Dedifferentiated amniotic fluid mesenchymal stem cell (primary cell): ENCODE results near the gene SRM.
"Not testable (repeated sequence)": the region's sequence is repeated elsewhere in the genome, so short reads cannot be mapped to it uniquely, and the experiment has no call there.

Experiments used
- DNase-seq: peaks from one replicate; pipeline ENCODE4 v3.0.0-alpha.2; 2016; ENCODE audit errors: extremely low spot score

SRM gene

DNA sequence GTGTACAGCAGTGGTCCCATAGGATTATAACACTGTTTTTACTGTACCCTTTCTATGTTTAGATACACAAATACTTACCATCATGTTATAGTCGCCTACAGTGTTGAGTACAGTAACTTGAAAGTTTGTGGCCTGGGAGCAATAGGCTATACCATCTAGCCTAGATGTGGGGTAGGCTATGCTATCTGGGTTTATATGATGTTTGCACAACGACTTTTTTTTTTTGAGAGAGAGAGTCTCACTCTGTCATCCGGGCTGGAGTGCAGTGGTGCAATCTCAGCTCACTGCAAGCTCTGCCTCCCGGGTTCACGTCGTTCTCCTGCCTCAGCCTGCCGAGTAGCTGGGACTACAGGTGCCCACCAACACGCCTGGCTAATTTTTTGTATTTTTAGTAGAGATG is 40.5 kb downstream of the SRM start:
- DNase-seq, result not testable (repeated sequence)

DNA sequence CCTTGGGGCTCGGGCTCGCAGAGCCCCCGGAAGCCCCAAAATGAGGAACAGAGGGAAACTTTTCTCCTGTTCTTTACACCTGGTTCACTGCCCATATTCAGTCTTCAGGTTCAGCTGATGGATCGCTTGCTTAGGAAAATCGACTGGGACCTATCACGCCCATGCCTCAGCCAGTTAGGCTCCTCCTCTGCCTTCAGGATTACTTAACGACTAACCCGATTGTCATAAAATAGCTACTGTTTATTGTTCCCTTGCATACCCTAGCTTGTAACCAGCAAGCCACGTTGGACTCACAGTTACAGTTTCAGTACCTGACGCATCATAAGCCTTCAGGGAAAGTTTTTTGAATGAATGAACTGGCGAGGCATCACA is 46.7 kb downstream of the SRM start:
- no peak for DNase-seq

DNA sequence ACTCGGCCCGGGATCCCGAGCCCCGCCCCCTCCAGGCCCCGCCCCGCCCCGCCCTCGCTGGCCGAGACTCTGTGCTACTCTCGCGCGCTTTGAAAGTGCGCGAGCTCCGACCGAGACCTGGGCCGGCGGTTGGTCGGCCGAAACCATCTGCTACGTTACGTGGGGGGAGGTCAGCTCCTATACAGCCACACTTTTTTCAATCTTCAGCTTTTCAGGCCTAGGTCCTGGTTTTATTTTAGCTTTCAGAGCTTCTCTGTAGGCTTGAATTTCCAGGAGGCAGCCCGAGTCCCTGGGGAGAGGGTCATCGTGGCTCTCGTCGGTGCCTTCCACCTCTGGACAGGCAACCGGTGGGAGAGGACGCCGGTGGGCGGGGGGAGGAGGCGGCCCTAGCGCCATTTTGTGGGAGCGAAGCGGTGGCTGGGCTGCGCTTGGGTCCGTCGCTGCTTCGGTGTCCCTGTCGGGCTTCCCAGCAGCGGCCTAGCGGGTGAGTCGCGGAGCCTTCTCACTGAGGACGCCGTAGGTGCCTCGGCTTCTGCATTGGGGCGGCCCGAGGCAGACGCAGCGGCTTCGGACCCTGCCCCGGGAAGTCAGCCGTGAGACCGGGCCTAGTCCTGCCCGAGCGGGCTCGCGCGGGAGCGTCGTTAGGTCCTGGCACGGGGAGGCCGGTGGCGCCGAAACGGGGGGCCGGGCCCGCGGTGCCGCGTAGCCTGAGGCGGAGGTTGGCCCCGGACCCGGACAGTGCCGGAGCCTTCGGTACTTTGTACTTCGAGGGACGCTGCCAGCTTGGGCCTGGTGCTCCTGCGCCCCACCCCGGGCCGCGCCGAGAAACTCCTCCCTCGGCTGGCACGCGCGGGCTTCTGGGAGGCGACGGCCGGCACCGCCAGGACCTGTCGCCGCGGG is 47.3 kb downstream of the SRM start, which contains the start of gene TARDBP:
TARDBP (plus strand) TSS at position 395 of the 900 bp plus-strand sequence. CDS start 1,074 bp downstream, outside the sequence.
- peak; percentile 83 for DNase-seq
